Ammon's horn (tissue), 1 donor: Measurements from ENCODE around the gene ZNF677.
A peak's percentile ranks its signal among the peaks of the same experiment; 100 is the strongest.
"Not testable (repeated sequence)": the region's sequence is repeated elsewhere in the genome, so short reads cannot be mapped to it uniquely, and the experiment has no call there.

ENCODE experiments used
- DNase-seq: peaks from one replicate; pipeline ENCODE4 v3.0.0-alpha.2; 2016; ENCODE audit warnings: low spot score

Gene ZNF677

DNA sequence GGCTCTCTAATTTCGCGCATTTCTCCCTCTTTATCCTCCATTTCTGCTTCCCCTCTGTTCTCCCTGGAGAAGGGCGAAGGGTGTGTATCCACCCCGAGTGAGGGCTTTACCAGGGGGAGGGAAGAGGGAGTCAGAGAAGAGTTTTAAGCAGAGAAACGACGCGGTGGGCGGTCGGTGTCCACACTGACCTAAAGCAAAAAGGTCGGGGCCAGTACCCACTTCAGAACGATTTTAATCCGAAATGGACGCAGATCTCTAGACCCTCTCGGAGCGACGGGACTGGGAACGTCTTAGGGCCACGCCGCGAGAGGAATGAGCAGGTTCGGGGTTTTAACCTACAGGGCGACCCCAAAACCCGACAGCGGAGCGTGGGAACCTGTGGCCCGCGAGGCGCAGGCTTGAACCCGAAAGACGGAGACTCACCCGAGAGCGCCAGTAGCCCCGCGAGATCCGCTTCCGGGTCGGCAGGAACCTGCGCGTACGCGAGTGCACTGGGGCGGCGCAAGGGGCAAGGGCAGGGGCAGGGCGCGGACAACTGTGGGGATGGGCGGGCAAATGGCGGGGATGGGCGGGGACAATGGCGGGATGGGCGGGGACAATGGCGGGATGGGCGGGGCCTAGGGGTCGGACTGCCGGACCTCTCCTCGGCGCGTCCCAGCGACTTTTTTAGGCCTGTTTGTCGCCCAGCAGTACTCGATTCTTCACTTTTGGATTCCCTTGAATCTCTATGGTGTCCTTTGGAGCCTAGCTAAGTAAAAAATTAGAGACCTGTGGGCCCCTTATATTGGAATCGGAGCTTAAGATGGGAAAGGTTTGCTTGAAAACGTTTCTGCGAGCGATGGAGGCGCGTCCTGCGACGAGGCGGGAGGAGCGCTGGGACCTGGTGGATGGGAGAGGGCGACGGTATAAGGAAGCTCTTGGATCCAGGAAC lies at the start of gene ZNF677:
Gene ZNF677 (minus strand): TSS at position 463 of the 931 bp plus-strand sequence. CDS start 3,323 bp downstream, outside the sequence.
- peak; percentile 94 for DNase-seq

- not testable (repeated sequence) for DNase-seq
These were observed 46.7 kb upstream of the ZNF677 start for GRCh38 chr19:53301341-53301740.

GRCh38 chr19:53294786-53295441 lies 40.2 kb upstream of the ZNF677 start:
- DNase-seq = no peak

- no peak for DNase-seq
These were observed 36.3 kb upstream of the ZNF677 start for GRCh38 chr19:53290758-53291549.

- no peak for DNase-seq
These were observed 30.4 kb upstream of the ZNF677 start for GRCh38 chr19:53285087-53285486.

DNA sequence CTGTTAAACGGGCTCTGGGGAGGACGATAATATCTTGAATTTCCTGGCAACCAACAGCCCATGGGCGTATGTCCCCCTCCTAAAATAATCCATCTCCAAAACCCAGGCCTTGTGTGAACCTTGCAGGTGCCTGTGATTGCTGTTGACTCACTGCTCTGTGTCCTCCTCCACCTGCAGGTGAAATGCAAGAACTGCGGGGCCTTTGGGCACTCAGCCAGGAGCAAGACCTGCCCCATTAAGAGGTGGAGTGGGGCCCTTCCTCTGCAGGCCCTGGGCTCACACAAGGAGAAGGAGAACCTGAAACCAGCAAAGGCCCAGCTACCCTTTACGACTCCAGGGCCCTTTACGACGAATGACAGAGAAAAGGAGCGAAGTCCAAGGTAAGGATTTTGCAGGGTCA lies 27.3 kb upstream of the ZNF677 start:
- not testable (repeated sequence) for DNase-seq

DNA sequence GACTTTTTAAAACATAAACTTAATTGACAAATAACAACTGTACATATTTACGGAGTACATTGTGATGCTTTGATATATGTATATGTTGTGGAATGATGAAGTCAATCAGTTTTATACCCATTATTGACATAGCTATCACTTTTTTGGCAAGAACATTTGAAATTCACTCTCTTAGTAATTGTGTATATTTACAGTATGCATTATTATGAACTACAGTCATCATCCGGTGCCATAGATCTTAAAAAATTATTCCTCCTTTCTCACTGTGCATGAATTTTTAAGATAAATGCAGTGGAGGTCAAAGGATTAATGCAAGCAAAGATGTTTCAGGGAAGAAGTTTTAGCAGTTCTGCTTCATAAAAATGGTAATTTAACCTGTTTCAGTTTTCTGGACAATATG lies 20.8 kb upstream of the ZNF677 start:
- no peak for DNase-seq

GRCh38 chr19:53272044-53272443 lies 17.4 kb upstream of the ZNF677 start:
- DNase-seq = no peak

GRCh38 chr19:53269861-53270260 lies 15.2 kb upstream of the ZNF677 start:
- DNase-seq = not testable (repeated sequence)

GRCh38 chr19:53267623-53268022 lies 12.9 kb upstream of the ZNF677 start, which contains the start of gene VN1R4:
Gene VN1R4 (minus strand): TSS chr19:53267723. CDS start chr19:53267665, 58 bp downstream.
- DNase-seq = not testable (repeated sequence)

DNA sequence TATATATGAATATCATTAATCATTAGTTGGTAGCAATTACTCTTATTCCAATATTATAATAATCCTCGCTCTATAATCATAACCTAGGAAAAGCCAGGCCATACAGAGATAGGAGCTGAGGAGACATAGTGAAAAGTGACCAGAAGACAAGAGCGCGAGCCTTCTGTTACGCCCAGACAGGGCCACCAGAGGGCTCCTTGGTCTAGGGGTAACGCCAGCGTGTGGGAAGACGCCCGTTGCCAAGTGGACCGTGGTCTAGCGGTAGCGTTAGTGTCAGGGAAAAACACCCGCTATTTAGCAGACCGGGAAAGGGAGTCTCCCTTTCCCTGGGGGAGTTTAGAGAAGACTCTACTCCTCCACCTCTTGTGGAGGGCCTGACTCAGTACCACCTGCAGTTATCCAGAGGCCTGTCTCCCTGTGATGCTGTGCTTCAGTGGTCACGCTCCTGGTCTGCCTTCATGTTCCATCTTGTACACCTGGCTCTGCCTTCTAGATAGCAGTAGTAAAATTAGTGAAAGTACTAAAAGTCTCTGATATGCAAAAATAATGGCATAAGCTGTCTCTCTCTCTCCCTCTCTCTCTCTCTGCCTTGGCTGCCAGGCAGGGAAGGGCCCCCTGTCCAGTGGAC lies 3.2 kb upstream of the ZNF677 start, which contains the start of gene VN1R2:
Gene VN1R2 (plus strand): TSS at position 578 of the 628 bp plus-strand sequence. CDS start 84 bp downstream, outside the sequence.
- not testable (repeated sequence) for DNase-seq

GRCh38 chr19:53246498-53246897 lies 8.2 kb downstream of the ZNF677 start:
- DNase-seq = no peak

GRCh38 chr19:53237114-53237777 lies 17.4 kb downstream of the ZNF677 start:
- no peak for DNase-seq

- DNase-seq = no peak
These were observed 30.1 kb downstream of the ZNF677 start for GRCh38 chr19:53224606-53225005.

GRCh38 chr19:53222716-53223115 lies 32.0 kb downstream of the ZNF677 start:
- DNase-seq = not testable (repeated sequence)

GRCh38 chr19:53212703-53213320 lies 41.9 kb downstream of the ZNF677 start:
- DNase-seq = no peak

DNA sequence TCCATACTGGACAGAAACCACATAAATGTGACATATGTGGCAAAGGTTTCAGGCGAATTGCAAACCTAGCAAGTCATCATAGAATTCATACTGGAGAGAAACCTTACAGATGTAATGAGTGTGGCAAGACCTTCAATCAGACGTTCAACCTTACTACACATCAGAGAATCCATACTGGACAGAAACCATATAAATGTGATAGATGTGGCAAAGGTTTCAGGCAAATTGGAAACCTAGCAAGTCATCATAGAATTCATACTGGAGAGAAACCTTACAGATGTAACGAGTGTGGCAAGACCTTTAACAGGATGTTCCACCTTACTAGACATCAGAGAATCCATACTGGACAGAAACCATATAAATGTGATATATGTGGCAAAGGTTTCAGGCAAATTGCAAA lies 43.1 kb downstream of the ZNF677 start:
- DNase-seq = not testable (repeated sequence)

GRCh38 chr19:53196777-53197396 lies 57.8 kb downstream of the ZNF677 start:
- DNase-seq = peak; percentile 96

DNA sequence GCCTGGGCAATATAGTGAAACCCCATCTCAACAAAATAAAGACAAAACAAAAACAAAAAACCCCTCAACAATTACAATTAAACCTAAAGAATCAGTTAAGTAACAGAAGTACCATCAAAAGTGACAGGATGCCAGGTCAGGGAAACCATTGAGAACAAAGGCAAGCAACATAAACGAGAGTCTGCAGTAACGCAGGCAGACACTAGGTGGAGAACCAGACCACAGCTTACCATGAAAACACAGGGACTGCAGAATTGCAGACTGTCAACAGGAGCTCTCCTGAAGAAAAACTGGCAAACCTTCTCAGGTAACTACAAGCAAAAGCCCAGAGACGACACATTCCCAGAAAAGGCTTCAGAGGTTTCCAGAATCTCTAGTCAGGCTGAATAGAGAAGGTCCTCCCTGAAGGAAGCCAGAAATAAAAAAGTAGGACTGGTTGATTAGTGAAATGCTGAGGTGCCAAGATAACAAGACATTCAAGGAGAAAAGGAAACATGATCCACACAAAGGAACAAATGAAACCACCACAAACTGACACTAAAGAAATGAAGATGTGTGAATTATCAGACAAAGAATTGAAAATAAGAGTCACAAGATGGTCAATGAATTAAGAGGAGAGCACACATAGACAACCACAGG lies 59.3 kb downstream of the ZNF677 start:
- peak; percentile 94 for DNase-seq
